ENCODE data around the gene SLCO1C1.
A peak's percentile ranks its signal among the peaks of the same experiment; 100 is the strongest.
"Not testable (repeated sequence)": the region's sequence is repeated elsewhere in the genome, so short reads cannot be mapped to it uniquely, and the experiment has no call there.

SLCO1C1 gene

GRCh38 chr12:20695232-20695631 lies at the start of gene SLCO1C1:
Gene SLCO1C1, plus strand, starts transcription at chr12:20695332. Its CDS starts 4,245 bp downstream, at chr12:20699577.
- no peak for DNase-seq (ENCODE audit: low read depth)

- DNase-seq (ENCODE audit: low read depth) = peak; percentile 10
These were observed 48.8 kb upstream of the SLCO1C1 start for GRCh38 chr12:20646239-20646827.

GRCh38 chr12:20653871-20654270 lies 41.3 kb upstream of the SLCO1C1 start:
- DNase-seq (ENCODE audit: low read depth) = no peak

- DNase-seq (ENCODE audit: low read depth) = no peak
These were observed 38.5 kb upstream of the SLCO1C1 start for GRCh38 chr12:20656600-20656999.

- DNase-seq (ENCODE audit: low read depth) = no peak
These were observed 37.6 kb upstream of the SLCO1C1 start for GRCh38 chr12:20657496-20657895.

GRCh38 chr12:20681334-20681733 lies 13.8 kb upstream of the SLCO1C1 start:
- DNase-seq (ENCODE audit: low read depth) = no peak

GRCh38 chr12:20696181-20696905 lies 1.2 kb downstream of the SLCO1C1 start:
- DNase-seq (ENCODE audit: low read depth) = no peak

- no peak for DNase-seq (ENCODE audit: low read depth)
These were observed 6.0 kb downstream of the SLCO1C1 start for GRCh38 chr12:20701106-20701505.

GRCh38 chr12:20704860-20705259 lies 9.7 kb downstream of the SLCO1C1 start:
- DNase-seq (ENCODE audit: low read depth) = no peak

GRCh38 chr12:20711846-20712245 lies 16.7 kb downstream of the SLCO1C1 start:
- DNase-seq (ENCODE audit: low read depth) = no peak

GRCh38 chr12:20716037-20716436 lies 20.9 kb downstream of the SLCO1C1 start:
- no peak for DNase-seq (ENCODE audit: low read depth)

GRCh38 chr12:20716985-20717384 lies 21.9 kb downstream of the SLCO1C1 start:
- no peak for DNase-seq (ENCODE audit: low read depth)

GRCh38 chr12:20718294-20718693 lies 23.2 kb downstream of the SLCO1C1 start:
- DNase-seq (ENCODE audit: low read depth) = no peak

GRCh38 chr12:20722142-20722541 lies 27.0 kb downstream of the SLCO1C1 start:
- no peak for DNase-seq (ENCODE audit: low read depth)

- DNase-seq (ENCODE audit: low read depth) = no peak
These were observed 36.1 kb downstream of the SLCO1C1 start for GRCh38 chr12:20731274-20731673.

GRCh38 chr12:20740972-20741371 lies 45.8 kb downstream of the SLCO1C1 start:
- no peak for DNase-seq (ENCODE audit: low read depth)

- DNase-seq (ENCODE audit: low read depth) = no peak
These were observed 53.1 kb downstream of the SLCO1C1 start for GRCh38 chr12:20748198-20748597.

- DNase-seq (ENCODE audit: low read depth) = no peak
These were observed 55.9 kb downstream of the SLCO1C1 start for GRCh38 chr12:20751046-20751445.

- no peak for DNase-seq (ENCODE audit: low read depth)
These were observed 82.3 kb downstream of the SLCO1C1 start for GRCh38 chr12:20777420-20777819.

- no peak for DNase-seq (ENCODE audit: low read depth)
These were observed 83.8 kb downstream of the SLCO1C1 start for GRCh38 chr12:20778969-20779368.

GRCh38 chr12:20779971-20780370 lies 84.8 kb downstream of the SLCO1C1 start:
- DNase-seq (ENCODE audit: low read depth) = not testable (repeated sequence)

- not testable (repeated sequence) for DNase-seq (ENCODE audit: low read depth)
These were observed 88.7 kb downstream of the SLCO1C1 start for GRCh38 chr12:20783796-20784357.

- no peak for DNase-seq (ENCODE audit: low read depth)
These were observed 97.8 kb downstream of the SLCO1C1 start for GRCh38 chr12:20792971-20793370.
